Measurements from ENCODE around the gene NOTCH2. TPM values are rescaled to one million over a fixed set of nuclear protein-coding genes. Genes with fewer than 3 reads are reported as not detected.

NOTCH2 gene
- total RNA-seq, 1 experiment from 2014 or later = 53.7 TPM

- H3K23me2 ChIP-seq (ENCODE audit: insufficient read length, low read depth, low read length, poor library complexity, severe bottlenecking) = no peaks in the 10 kb centered on the region
- no peaks in the 10 kb centered on the region for H3K9me3 ChIP-seq (ENCODE audit: control insufficient read depth, low read depth, low read length)
- H2BK120ac ChIP-seq (ENCODE audit: low read depth, low read length, poor library complexity, severe bottlenecking) = no peak overlapping the region
- no peak overlapping the region for H3K4ac ChIP-seq (ENCODE audit: low read depth, low read length)
- no peak overlapping the region for H3K4me3 Mint-ChIP-seq
- no peak overlapping the region for H2AFZ ChIP-seq (ENCODE audit: low read length)
- no peak overlapping the region for H3K4me2 ChIP-seq (ENCODE audit: insufficient read depth, insufficient read length, low read length)
- H3K9ac ChIP-seq (ENCODE audit: extremely low read depth, insufficient read length, low read length) = no peak overlapping the region
- H3K36me3 Mint-ChIP-seq (ENCODE audit: insufficient read depth in 1 of 3, low read depth in 3 of 3) = peaks cover 3 to 28% (median 5%) of the 10 kb centered on the region in 3 experiments; a peak in 4 of 7 replicates
- no peaks in the 10 kb centered on the region for H3K4me1 Mint-ChIP-seq
- no peak overlapping the region for H2AK5ac ChIP-seq (ENCODE audit: insufficient read length, low read length)
- no peak overlapping the region for H3K56ac ChIP-seq (ENCODE audit: insufficient read length, low read depth, low read length)
- H3K9me3 Mint-ChIP-seq = no peaks in the 10 kb centered on the region
- no peak overlapping the region for H3K14ac ChIP-seq (ENCODE audit: insufficient read depth, low read length)
- no peak overlapping the region for H3K27ac Mint-ChIP-seq
- no peak overlapping the region for H4K91ac ChIP-seq (ENCODE audit: insufficient read length, low read depth, low read length)
- H3K79me2 ChIP-seq (ENCODE audit: insufficient read depth, low read length) = no peaks in the 10 kb centered on the region
- no peak for TF ChIP-seq CTCF (conservative IDR thresholded peaks at IDR 0.05)
- no peaks in the 10 kb centered on the region for H3K27me3 Mint-ChIP-seq (ENCODE audit: low read depth)
- H3K4me1 ChIP-seq (ENCODE audit: insufficient read depth, low read length) = no peaks in the 10 kb centered on the region
- no CpG with 5 or more reads among the region's 2 CpGs for WGBS (ENCODE audit: extremely low coverage, insufficient read length, low lambda C conversion rate)
- H4K8ac ChIP-seq (replicated peaks; ENCODE audit: insufficient read length, low read depth, low read length) = no peak overlapping the region
- peaks cover 2% of the 10 kb centered on the region for H4K20me1 ChIP-seq (ENCODE audit: control insufficient read depth, insufficient read depth, insufficient read length)
- no peak overlapping the region for H3K27ac ChIP-seq (ENCODE audit: insufficient read length, low read depth, low read length)
- no peak overlapping the region for H2BK12ac ChIP-seq (ENCODE audit: insufficient read length, low read depth, low read length)
- no peak overlapping the region for H2BK15ac ChIP-seq (ENCODE audit: low read depth, low read length)
- no peak for DNase-seq
- H3K23ac ChIP-seq (ENCODE audit: insufficient read length, low read depth, low read length) = no peak overlapping the region
- no peak overlapping the region for H2BK20ac ChIP-seq (ENCODE audit: low read depth, low read length, poor library complexity, severe bottlenecking)
- no peaks in the 10 kb centered on the region for H3K79me1 ChIP-seq (ENCODE audit: insufficient read depth, low read depth, low read length, poor library complexity, severe bottlenecking)
- H4K5ac ChIP-seq (ENCODE audit: insufficient read length, low read depth, low read length) = no peak overlapping the region
- H3T11ph ChIP-seq (ENCODE audit: low read length) = no peak overlapping the region
- H3K18ac ChIP-seq (ENCODE audit: insufficient read length, low read depth, low read length) = no peak overlapping the region
- H3K27me3 ChIP-seq (ENCODE audit: insufficient read depth, low read length) = no peaks in the 10 kb centered on the region
- H2BK5ac ChIP-seq (ENCODE audit: insufficient read length, low read length) = no peak overlapping the region
These were observed 102.8 kb downstream of the NOTCH2 start for GRCh38 chr1:119966681-119967080.
